HepG2 (cell line): Measurements from ENCODE around the gene BCAS3. TPM values are rescaled to one million over a fixed set of nuclear protein-coding genes. Genes with fewer than 3 reads are reported as not detected.

ENCODE experiments used
- AGO1 ChIP-seq: fragments of 200-400 bp; formaldehyde crosslinking; IDR thresholded peaks from 2 replicates; pipeline ENCODE4 v1.6.1; 2017; ENCODE audit warnings: mild to moderate bottlenecking, low read depth, low read length, moderate library complexity; ENCODE audit not compliant: poor library complexity, severe bottlenecking
- AGO2 ChIP-seq: fragments of 200-400 bp; formaldehyde crosslinking; optimal IDR thresholded peaks from 2 replicates; pipeline ENCODE3; 2017; ENCODE audit warnings: mild to moderate bottlenecking, low read depth, low read length, moderate library complexity
- BHLHE40 ChIP-seq: IDR thresholded peaks from 2 replicates; pipeline ENCODE4 v1.6.1; 2011; ENCODE audit warnings: low read length, improper control_type of control experiment
- CAMTA2 ChIP-seq: sonication (generic); formaldehyde crosslinking; IDR thresholded peaks from 2 replicates; pipeline ENCODE4 v1.4.0; 2020; ENCODE audit warnings: mild to moderate bottlenecking, missing genetic modification reagents, borderline replicate concordance
- CEBPB ChIP-seq: IDR thresholded peaks from 2 replicates; pipeline ENCODE4 v1.6.1; 2011; ENCODE audit warnings: low read depth, low read length, improper control_type of control experiment, borderline replicate concordance
- DMAP1 ChIP-seq: IDR thresholded peaks from 2 replicates; pipeline ENCODE4 v1.6.1; 2016
- EEA1 ChIP-seq: sonication (generic); formaldehyde crosslinking; IDR thresholded peaks from 2 replicates; pipeline ENCODE4 v1.5.1; 2020; ENCODE audit warnings: mild to moderate bottlenecking, missing genetic modification reagents, borderline replicate concordance
- EP300 ChIP-seq, 3 experiments: sonication (generic) in 1 of 3; formaldehyde crosslinking in 1 of 3; IDR thresholded peaks; 2 replicates each; pipeline versions ENCODE4 v1.5.1 to v1.6.1; 2011 to 2020; ENCODE audit warnings: low read depth in 2 of 3, low read length in 2 of 3, borderline replicate concordance in 1 of 3, improper control_type of control experiment in 1 of 3, mild to moderate bottlenecking in 1 of 3, missing genetic modification reagents in 1 of 3, moderate library complexity in 1 of 3
- HMG20B ChIP-seq: conservative IDR thresholded peaks from 2 replicates; pipeline ENCODE4 v1.6.1; 2016; ENCODE audit warnings: missing genetic modification reagents, missing compliant biosample characterization
- HOXA3 ChIP-seq: sonication (generic); formaldehyde crosslinking; IDR thresholded peaks from 2 replicates; pipeline ENCODE4 v1.5.0; 2020; ENCODE audit warnings: missing genetic modification reagents
- IRF1 ChIP-seq: sonication (generic); formaldehyde crosslinking; IDR thresholded peaks from 2 replicates; pipeline ENCODE4 v1.4.0; 2020; ENCODE audit warnings: low read depth, mild to moderate bottlenecking, missing genetic modification reagents
- ISX ChIP-seq: sonication (generic); formaldehyde crosslinking; conservative IDR thresholded peaks from 2 replicates; pipeline ENCODE4 v1.5.0; 2020; ENCODE audit warnings: missing genetic modification reagents
- KDM4B ChIP-seq: sonication (generic); formaldehyde crosslinking; IDR thresholded peaks from 2 replicates; pipeline ENCODE4 v1.4.0; 2020; ENCODE audit warnings: missing genetic modification reagents
- SRSF1 ChIP-seq: fragments of 200-400 bp; formaldehyde crosslinking; optimal IDR thresholded peaks from 2 replicates; pipeline ENCODE3; 2017; ENCODE audit warnings: mild to moderate bottlenecking, low read depth, low read length, moderate library complexity
- ZNF10 ChIP-seq: sonication (generic); formaldehyde crosslinking; IDR thresholded peaks from 2 replicates; pipeline ENCODE4 v1.4.0; 2020; ENCODE audit warnings: mild to moderate bottlenecking, low read depth, missing genetic modification reagents, borderline replicate concordance
- ZNF101 ChIP-seq: sonication (generic); formaldehyde crosslinking; IDR thresholded peaks from 2 replicates; pipeline ENCODE4 v1.4.0; 2020; ENCODE audit warnings: mild to moderate bottlenecking, low read depth, missing genetic modification reagents, borderline replicate concordance
- ZNF160 ChIP-seq: sonication (generic); formaldehyde crosslinking; IDR thresholded peaks from 2 replicates; pipeline ENCODE4 v1.8.0; 2022; ENCODE audit warnings: mild to moderate bottlenecking, inconsistent platforms, missing genetic modification reagents
- ZNF225 ChIP-seq: sonication (generic); formaldehyde crosslinking; IDR thresholded peaks from 2 replicates; pipeline ENCODE4 v1.4.0; 2020; ENCODE audit warnings: mild to moderate bottlenecking, missing genetic modification reagents
- ZNF251 ChIP-seq: sonication (generic); formaldehyde crosslinking; IDR thresholded peaks from 2 replicates; pipeline ENCODE4 v1.9.0; 2021; ENCODE audit warnings: mild to moderate bottlenecking, missing genetic modification reagents
- ZNF34 ChIP-seq: sonication (generic); formaldehyde crosslinking; IDR thresholded peaks from 2 replicates; pipeline ENCODE4 v1.4.0; 2020; ENCODE audit warnings: mild to moderate bottlenecking, missing genetic modification reagents, borderline replicate concordance
- ZNF530 ChIP-seq: sonication (generic); formaldehyde crosslinking; IDR thresholded peaks from 2 replicates; pipeline ENCODE4 v1.5.0; 2020; ENCODE audit warnings: low read depth, mild to moderate bottlenecking, missing genetic modification reagents
- ZNF572 ChIP-seq: sonication (generic); formaldehyde crosslinking; IDR thresholded peaks from 2 replicates; pipeline ENCODE4 v1.5.1; 2020; ENCODE audit warnings: mild to moderate bottlenecking, missing genetic modification reagents
- ZNF747 ChIP-seq: sonication (generic); formaldehyde crosslinking; IDR thresholded peaks from 2 replicates; pipeline ENCODE4 v1.8.1; 2023; ENCODE audit warnings: missing genetic modification reagents, mild to moderate bottlenecking, borderline replicate concordance
- ZNF770 ChIP-seq: sonication (generic); formaldehyde crosslinking; IDR thresholded peaks from 2 replicates; pipeline ENCODE4 v1.5.0; 2020; ENCODE audit warnings: mild to moderate bottlenecking, missing genetic modification reagents
- ZNF784 ChIP-seq: sonication (generic); formaldehyde crosslinking; IDR thresholded peaks from 2 replicates; pipeline ENCODE4 v1.5.1; 2020; ENCODE audit warnings: missing genetic modification reagents, mild to moderate bottlenecking, borderline replicate concordance
- ZNF878 ChIP-seq: sonication (generic); formaldehyde crosslinking; IDR thresholded peaks from 2 replicates; pipeline ENCODE4 v1.8.1; 2023; ENCODE audit warnings: mild to moderate bottlenecking, missing genetic modification reagents, moderate library complexity
- ZSCAN30 ChIP-seq: sonication (generic); formaldehyde crosslinking; IDR thresholded peaks from 2 replicates; pipeline ENCODE4 v1.5.0; 2020; ENCODE audit warnings: mild to moderate bottlenecking, missing genetic modification reagents
- polyA plus RNA-seq, 8 experiments: library from polyadenylated mRNA; depleted of rRNA in 3 of 8; stranded (reverse) in 7 of 8; unstranded in 1 of 8; fragments of >200 nt; fragmentation: Illumina TruSeq in 4 of 8; extraction: Trizol in 4 of 8; gene quantifications; 2 replicates each; pipeline versions ENCODE4 v1.2.1 to v1.2.3, GENCODE V29; 2011 to 2016; ENCODE audit warnings: low read depth in 4 of 8, missing spikeins in 1 of 8, mixed read lengths in 1 of 8; ENCODE audit not compliant: insufficient read depth in 1 of 8
- total RNA-seq, 5 experiments: library from RNA; depleted of rRNA; stranded (reverse); fragments of >200 nt; fragmentation: Illumina TruSeq; extraction: Trizol; gene quantifications; 2 replicates each; pipeline ENCODE4 v1.2.3, GENCODE V29; 2016; ENCODE audit warnings: low read depth in 1 of 5

The BCAS3 gene
- total and polyA plus RNA-seq, 2 of the 13 experiments (the other 11 are each of a cell fraction or from before 2014, with no cell fraction given) = 10.7 to 11.2 TPM

GRCh38 chr17:61416540-61417363 is 739.1 kb downstream of the BCAS3 start (continued):
- TF ChIP-seq AGO2 = peak; percentile 86
- no peak for TF ChIP-seq ZNF784 (CRISPR knock-in tag)
- TF ChIP-seq CEBPB = no peak
- TF ChIP-seq ZNF160 (CRISPR knock-in tag) = no peak; the same call in 1 of the 2 replicates
- 0 out of 2 replicates have a peak, but pooled peaks have one; percentile 66 for TF ChIP-seq KDM4B (CRISPR knock-in tag)
- no peak for TF ChIP-seq ZSCAN30
- no peak for TF ChIP-seq ZNF34 (CRISPR knock-in tag)
- TF ChIP-seq HMG20B (CRISPR knock-in tag) = 0 out of 2 replicates have a peak, but pooled peaks have one; percentile 25
- no peak for TF ChIP-seq SRSF1
- TF ChIP-seq DMAP1 (CRISPR knock-in tag) = no peak; the same call in 1 of the 2 replicates
- TF ChIP-seq ZNF747 (CRISPR knock-in tag) = no peak
- TF ChIP-seq ZNF530 (CRISPR knock-in tag) = no peak
- TF ChIP-seq EEA1 = no peak
- TF ChIP-seq ZNF10 (CRISPR knock-in tag) = no peak
- peak; percentile 74; the same call in 1 of the 2 replicates for TF ChIP-seq HOXA3
- 0 out of 2 replicates have a peak, but pooled peaks have one; percentile 19 for TF ChIP-seq ZNF225 (CRISPR knock-in tag)
- TF ChIP-seq AGO1 = peak; percentile 86
- TF ChIP-seq ZNF770 (CRISPR knock-in tag) = no peak
- TF ChIP-seq ZNF251 (CRISPR knock-in tag) = no peak
- TF ChIP-seq ISX = no peak
- TF ChIP-seq ZNF101 (CRISPR knock-in tag) = no peak
- TF ChIP-seq CAMTA2 (CRISPR knock-in tag) = no peak
- TF ChIP-seq ZNF572 (CRISPR knock-in tag) = no peak; the same call in 1 of the 2 replicates
- TF ChIP-seq BHLHE40 = no peak; the same call in 1 of the 2 replicates
- no peak for TF ChIP-seq EP300 (IDR thresholded peaks at IDR 0.05; ENCODE audit: low read depth in 2 of 2, low read length in 2 of 2)
- no peak; the same call in 1 of the 2 replicates for TF ChIP-seq EP300 (CRISPR knock-in tag; IDR thresholded peaks at IDR 0.05; ENCODE audit: borderline replicate concordance)
- TF ChIP-seq ZNF878 (CRISPR knock-in tag) = no peak
- TF ChIP-seq IRF1 (CRISPR knock-in tag) = no peak
